HepG2 (cell line): ENCODE results near the gene USP35. TPM values are rescaled to one million over a fixed set of nuclear protein-coding genes. Genes with fewer than 3 reads are reported as not detected.

Source experiments
- ATAC-seq: fragments of 200-7000 bp; cut with Tn5 transposase; 3 replicates; pipeline ENCODE4 v1.9.1; 2020; ENCODE audit warnings: mild to moderate bottlenecking, moderate library complexity
- Bru-seq: library from RNA; stranded (reverse); fragments of 400-500 nt; gene quantifications from one replicate; lab custom pipeline; 2021; lab: Mats Ljungman, UMichigan
- BruChase-seq, 2 experiments: library from RNA; stranded (reverse); fragments of 400-500 nt; gene quantifications; one replicate each; lab custom pipeline; 2021; lab: Mats Ljungman, UMichigan
- BruUV-seq: library from RNA; stranded (reverse); fragments of 400-500 nt; replicated peaks from 2 replicates; lab custom pipeline; 2021; lab: Mats Ljungman, UMichigan
- CTCF ChIA-PET: fragments of 300-600 bp; formaldehyde crosslinking; extraction: SDS; loops from one replicate; lab custom pipeline; 2021; ENCODE audit warnings: low total read pairs, inconsistent platforms, low intra/inter-chr PET ratio; lab: Yijun Ruan, JAX
- POLR2A ChIA-PET: fragments of 350-600 bp; sonication (Branson Sonifier 250); formaldehyde crosslinking; loops from one replicate; lab custom pipeline; 2020; ENCODE audit warnings: antibody characterized with exemption, inconsistent platforms; lab: Yijun Ruan, JAX
- DNase-seq: peaks from one replicate; pipeline ENCODE4 v3.0.0-alpha.2; 2015; ENCODE audit warnings: low spot score
- FAIRE-seq: peaks from 3 replicates; lab custom pipeline; 2011; peaks lifted over from hg19 to GRCh38; lab: Jason Lieb, UNC
- H2AFZ ChIP-seq: one replicate; pipeline ENCODE4 v1.6.1; 2011; ENCODE audit warnings: low read length, inconsistent platforms
- H3K27ac ChIP-seq: fragments of 300-600 bp; 3 replicates; pipeline ENCODE4 v1.8.0; 2011; ENCODE audit warnings: mixed run types, mild to moderate bottlenecking, mixed read lengths, low read length, inconsistent platforms; ENCODE audit not compliant: insufficient read depth; ENCODE audit errors: extremely low read length
- H3K27me3 ChIP-seq, 2 experiments: fragments of 200-600 bp in 1 of 2; 2 replicates in 1 of 2; 3 replicates in 1 of 2; pipeline versions ENCODE4 v1.6.0 to v1.8.0; 2011; ENCODE audit warnings: low read length in 2 of 2, mild to moderate bottlenecking in 2 of 2, moderate library complexity in 2 of 2, inconsistent platforms in 1 of 2; ENCODE audit not compliant: insufficient read depth in 2 of 2, control insufficient read depth in 1 of 2
- H3K36me3 ChIP-seq, 2 experiments: fragments of 200-600 bp in 1 of 2; replicated peaks in 1 of 2; 2 replicates in 1 of 2; 3 replicates in 1 of 2; pipeline versions ENCODE4 v1.5.1 to v1.8.0; 2011; ENCODE audit warnings: low read length in 2 of 2, inconsistent platforms in 1 of 2; ENCODE audit not compliant: insufficient read depth in 2 of 2, control insufficient read depth in 1 of 2
- H3K4me1 ChIP-seq: 2 replicates; pipeline ENCODE4 v1.5.1; 2012; ENCODE audit warnings: low read length, inconsistent platforms; ENCODE audit not compliant: insufficient read depth
- H3K4me2 ChIP-seq: 2 replicates; pipeline ENCODE4 v1.6.0; 2011; ENCODE audit warnings: low read depth, low read length, inconsistent platforms
- H3K4me3 ChIP-seq, 3 experiments: fragments of 200-600 bp in 1 of 3; sonication (generic), shearing (Covaris generic) in 1 of 3; replicated peaks in 1 of 3; 2 replicates each; pipeline ENCODE4 v1.5.1; 2011 to 2016; ENCODE audit warnings: low read length in 3 of 3, inconsistent platforms in 2 of 3, low read depth in 2 of 3, mild to moderate bottlenecking in 2 of 3, control low read depth in 1 of 3, mixed read lengths in 1 of 3; ENCODE audit not compliant: insufficient read depth in 1 of 3
- H3K79me2 ChIP-seq: one replicate; pipeline ENCODE4 v1.6.1; 2011; ENCODE audit warnings: low read length, inconsistent platforms; ENCODE audit not compliant: insufficient read depth
- H3K9ac ChIP-seq: 2 replicates; pipeline ENCODE4 v1.6.0; 2011; ENCODE audit warnings: mild to moderate bottlenecking, low read depth, low read length, inconsistent platforms; ENCODE audit not compliant: insufficient read depth
- H3K9me3 ChIP-seq: 2 replicates; pipeline ENCODE4 v1.5.1; 2012; ENCODE audit warnings: mild to moderate bottlenecking, low read length
- H4K20me1 ChIP-seq: 2 replicates; pipeline ENCODE4 v1.6.0; 2011; ENCODE audit warnings: inconsistent platforms, mild to moderate bottlenecking, low read length, moderate library complexity; ENCODE audit not compliant: insufficient read depth
- HOXA5 ChIP-seq: sonication (generic); formaldehyde crosslinking; IDR thresholded peaks from 2 replicates; pipeline ENCODE4 v1.4.0; 2020; ENCODE audit warnings: missing genetic modification reagents
- NBN ChIP-seq: fragments of 450-650 bp; conservative IDR thresholded peaks from 2 replicates; pipeline ENCODE4 v1.6.1; 2017
- NR2F6 ChIP-seq, 2 experiments: IDR thresholded peaks; 2 replicates each; pipeline ENCODE4 v1.6.1; 2016; ENCODE audit warnings: antibody characterized with exemption in 1 of 2, mild to moderate bottlenecking in 1 of 2
- TBX2 ChIP-seq: sonication (generic); formaldehyde crosslinking; IDR thresholded peaks from 2 replicates; pipeline ENCODE4 v1.5.0; 2020; ENCODE audit warnings: missing genetic modification reagents, mild to moderate bottlenecking, borderline replicate concordance
- WIZ ChIP-seq: sonication (generic); formaldehyde crosslinking; IDR thresholded peaks from 2 replicates; pipeline ENCODE4 v1.5.1; 2020; ENCODE audit warnings: mild to moderate bottlenecking, missing genetic modification reagents
- ZNF326 ChIP-seq: sonication (generic); formaldehyde crosslinking; IDR thresholded peaks from 2 replicates; pipeline ENCODE4 v1.4.0; 2020; ENCODE audit warnings: missing genetic modification reagents, borderline replicate concordance
- ZNF329 ChIP-seq: sonication (generic); formaldehyde crosslinking; IDR thresholded peaks from 2 replicates; pipeline ENCODE4 v1.9.0; 2021; ENCODE audit warnings: low read depth, mild to moderate bottlenecking, missing genetic modification reagents
- ZNF34 ChIP-seq: sonication (generic); formaldehyde crosslinking; IDR thresholded peaks from 2 replicates; pipeline ENCODE4 v1.4.0; 2020; ENCODE audit warnings: mild to moderate bottlenecking, missing genetic modification reagents, borderline replicate concordance
- ZNF670 ChIP-seq: sonication (generic); formaldehyde crosslinking; IDR thresholded peaks from 2 replicates; pipeline ENCODE4 v1.8.0; 2022; ENCODE audit warnings: mild to moderate bottlenecking, missing genetic modification reagents, borderline replicate concordance
- WGBS: methylation state at CpG from one replicate; pipeline ENCODE4 v1.1.6; 2017; ENCODE audit warnings: low lambda C conversion rate; 5-methylcytosine and 5-hydroxymethylcytosine counted together
- in situ Hi-C: cut with HindIII; loops from 2 replicates; pipeline ENCODE4 v1.10.0; 2017; ENCODE audit warnings: low pct_unique_long_range_greater_than_20kb; ENCODE audit not compliant: extremely low pct_ligation_motif_present
- intact Hi-C: fragments of 100-400 bp; cut with micrococcal nuclease; formaldehyde crosslinking; loops from one replicate; pipeline ENCODE4 v1.10.0; 2022; ENCODE audit not compliant: unreplicated experiment
- long read RNA-seq, 2 experiments: library from RNA in 1 of 2; library from polyadenylated mRNA in 1 of 2; stranded (forward) in 1 of 2; unstranded in 1 of 2; transcript quantifications; one replicate each; pipeline ENCODE4 v2.0.0, GENCODE V29; 2019 to 2022
- polyA minus RNA-seq, 3 experiments: library from RNA; depleted of rRNA, polyadenylated mRNA; stranded (reverse); fragments of >200 nt; gene quantifications; 2 replicates each; pipeline ENCODE4 v1.2.3, GENCODE V29; 2011; ENCODE audit warnings: low replicate concordance in 1 of 3
- polyA plus RNA-seq, 8 experiments: library from polyadenylated mRNA; depleted of rRNA in 3 of 8; stranded (reverse) in 7 of 8; unstranded in 1 of 8; fragments of >200 nt; fragmentation: Illumina TruSeq in 4 of 8; extraction: Trizol in 4 of 8; gene quantifications; 2 replicates each; pipeline versions ENCODE4 v1.2.1 to v1.2.3, GENCODE V29; 2011 to 2016; ENCODE audit warnings: low read depth in 4 of 8, missing spikeins in 1 of 8, mixed read lengths in 1 of 8; ENCODE audit not compliant: insufficient read depth in 1 of 8
- total RNA-seq, 5 experiments: library from RNA; depleted of rRNA; stranded (reverse); fragments of >200 nt; fragmentation: Illumina TruSeq; extraction: Trizol; gene quantifications; 2 replicates each; pipeline ENCODE4 v1.2.3, GENCODE V29; 2016; ENCODE audit warnings: low read depth in 1 of 5
- TF ChIP-seq, protein P1 (sequence below): IDR thresholded peaks from 2 replicates; pipeline ENCODE4 v1.6.1; 2016; ENCODE audit warnings: missing biosample characterization, missing genetic modification reagents, low read depth

USP35 gene, protein sequence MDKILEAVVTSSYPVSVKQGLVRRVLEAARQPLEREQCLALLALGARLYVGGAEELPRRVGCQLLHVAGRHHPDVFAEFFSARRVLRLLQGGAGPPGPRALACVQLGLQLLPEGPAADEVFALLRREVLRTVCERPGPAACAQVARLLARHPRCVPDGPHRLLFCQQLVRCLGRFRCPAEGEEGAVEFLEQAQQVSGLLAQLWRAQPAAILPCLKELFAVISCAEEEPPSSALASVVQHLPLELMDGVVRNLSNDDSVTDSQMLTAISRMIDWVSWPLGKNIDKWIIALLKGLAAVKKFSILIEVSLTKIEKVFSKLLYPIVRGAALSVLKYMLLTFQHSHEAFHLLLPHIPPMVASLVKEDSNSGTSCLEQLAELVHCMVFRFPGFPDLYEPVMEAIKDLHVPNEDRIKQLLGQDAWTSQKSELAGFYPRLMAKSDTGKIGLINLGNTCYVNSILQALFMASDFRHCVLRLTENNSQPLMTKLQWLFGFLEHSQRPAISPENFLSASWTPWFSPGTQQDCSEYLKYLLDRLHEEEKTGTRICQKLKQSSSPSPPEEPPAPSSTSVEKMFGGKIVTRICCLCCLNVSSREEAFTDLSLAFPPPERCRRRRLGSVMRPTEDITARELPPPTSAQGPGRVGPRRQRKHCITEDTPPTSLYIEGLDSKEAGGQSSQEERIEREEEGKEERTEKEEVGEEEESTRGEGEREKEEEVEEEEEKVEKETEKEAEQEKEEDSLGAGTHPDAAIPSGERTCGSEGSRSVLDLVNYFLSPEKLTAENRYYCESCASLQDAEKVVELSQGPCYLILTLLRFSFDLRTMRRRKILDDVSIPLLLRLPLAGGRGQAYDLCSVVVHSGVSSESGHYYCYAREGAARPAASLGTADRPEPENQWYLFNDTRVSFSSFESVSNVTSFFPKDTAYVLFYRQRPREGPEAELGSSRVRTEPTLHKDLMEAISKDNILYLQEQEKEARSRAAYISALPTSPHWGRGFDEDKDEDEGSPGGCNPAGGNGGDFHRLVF
- total RNA-seq (2016; rRNA removed; fragmentation: Illumina TruSeq; extraction: Trizol): 1.8 and 4.6 TPM in 2 replicates
- 0.71 and 0.88 TPM in 2 replicates for total RNA-seq (2016; cell fraction: cytosol; rRNA removed; fragmentation: Illumina TruSeq; extraction: Trizol; ENCODE audit: low read depth)
- total RNA-seq (2016; cell fraction: insoluble cytoplasmic fraction; rRNA removed; fragmentation: Illumina TruSeq; extraction: Trizol): 1.7 and 4.5 TPM in 2 replicates
- total RNA-seq (2016; cell fraction: membrane; rRNA removed; fragmentation: Illumina TruSeq; extraction: Trizol): 0.93 and 1.1 TPM in 2 replicates
- 5.7 and 7.4 TPM in 2 replicates for total RNA-seq (2016; cell fraction: nucleus; rRNA removed; fragmentation: Illumina TruSeq; extraction: Trizol)
- 7.7 and 11.1 TPM in 2 replicates for polyA plus RNA-seq (2011; rRNA removed)
- polyA plus RNA-seq (2011; cell fraction: cytosol; rRNA removed): 4.0 and 5.2 TPM in 2 replicates
- 56.5 and 58.1 TPM in 2 replicates for polyA plus RNA-seq (2011; cell fraction: nucleus; rRNA removed)
- polyA plus RNA-seq (2012): 4.1 and 5.5 TPM in 2 replicates
- polyA plus RNA-seq (2016; cell fraction: cytosol; fragmentation: Illumina TruSeq; extraction: Trizol; ENCODE audit: low read depth): 0.20 and 0.27 TPM in 2 replicates
- polyA plus RNA-seq (2016; cell fraction: insoluble cytoplasmic fraction; fragmentation: Illumina TruSeq; extraction: Trizol; ENCODE audit: low read depth): 1.4 and 2.7 TPM in 2 replicates
- polyA plus RNA-seq (2016; cell fraction: membrane; fragmentation: Illumina TruSeq; extraction: Trizol; ENCODE audit: low read depth): 0.61 and 0.63 TPM in 2 replicates
- 10.1 and 12.3 TPM in 2 replicates for polyA plus RNA-seq (2016; cell fraction: nucleus; fragmentation: Illumina TruSeq; extraction: Trizol; ENCODE audit: insufficient read depth, low read depth)
- 5.1 and 12.7 TPM in 2 replicates for polyA minus RNA-seq (2011; rRNA and poly(A)+ RNA removed; ENCODE audit: low replicate concordance)
- polyA minus RNA-seq (2011; cell fraction: cytosol; rRNA and poly(A)+ RNA removed): 2.4 and 3.2 TPM in 2 replicates
- polyA minus RNA-seq (2011; cell fraction: nucleus; rRNA and poly(A)+ RNA removed): 17.3 and 18.0 TPM in 2 replicates
- percentile 55 among the genes with signal in this experiment for Bru-seq, nascent RNA
- BruChase-seq, experiment 1, labeled RNA remaining after a 6-hour chase: percentile 61 among the genes with signal in this experiment
- percentile 61 among the genes with signal in this experiment for BruChase-seq, experiment 2, labeled RNA remaining after a 2-hour chase
- long read RNA-seq, experiment 1: 0 reads
- long read RNA-seq, experiment 2, partial matches to known transcripts: 2 of 9 reads
- long read RNA-seq, experiment 2, other reads (novel, unspliced or antisense): 7 of 9 reads

DNA sequence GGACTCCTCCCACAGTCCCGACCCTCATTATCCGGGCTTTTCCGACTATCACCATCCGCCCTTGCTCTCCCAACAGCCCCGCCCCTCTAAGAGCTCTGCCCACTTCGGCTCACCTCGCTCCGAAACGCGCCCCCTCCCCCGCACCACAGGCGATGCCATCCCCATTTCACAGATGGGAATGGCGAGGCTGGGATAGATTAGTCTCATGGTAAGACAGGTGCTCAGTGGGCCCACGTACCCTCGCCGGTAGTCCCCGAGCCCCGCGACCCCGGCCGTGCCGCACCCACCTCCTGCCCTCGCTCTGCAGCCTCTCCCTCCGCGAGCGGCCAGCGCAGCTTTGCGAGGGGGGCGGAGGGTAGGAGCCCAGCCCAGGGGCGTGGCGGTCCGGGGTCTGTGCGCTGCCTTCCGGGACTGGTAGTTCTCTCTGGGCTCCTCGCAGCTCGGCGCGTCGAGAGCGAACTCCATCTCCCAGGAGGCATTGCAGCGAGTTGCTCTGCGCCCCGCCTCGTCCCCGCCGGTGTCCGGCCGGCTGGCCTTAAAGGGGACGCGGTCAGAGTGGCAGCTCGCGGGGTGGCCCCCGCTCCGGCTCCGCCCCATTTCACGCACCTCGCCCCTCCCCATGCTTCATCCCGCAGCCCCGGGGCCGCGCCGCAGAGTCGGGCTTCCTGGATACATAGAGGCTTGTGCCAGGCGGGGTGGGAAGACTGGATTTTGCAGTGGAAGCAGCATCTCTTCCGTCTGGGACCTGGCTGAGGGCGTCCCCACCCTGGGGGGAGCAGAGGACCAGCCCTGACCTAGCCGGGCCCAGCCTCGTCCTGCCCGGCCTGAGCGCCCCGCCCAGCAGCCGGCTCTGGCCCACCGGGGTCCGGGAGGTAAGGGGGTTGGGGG lies at the start of gene USP35, which contains the start of gene KCTD21:
Gene USP35 (plus strand): TSS at position 634 of the 888 bp plus-strand sequence. CDS start 7,327 bp downstream, outside the sequence.
Gene KCTD21 (minus strand): TSS at position 341 of the 888 bp plus-strand sequence. CDS start 14,072 bp downstream, outside the sequence.
- Histone ChIP-seq H3K27me3 (no peaks in the 10 kb centered on the region; a peak in 1 of 5 replicates), H3K4me2 (peak within 1 kb of the TSS; percentile 88), H3K4me1 (peaks cover 78% of the 10 kb centered on the region), H3K4me3 (peak within 1 kb of the TSS; percentile 78 to 96 (median 86)), H2AFZ (no peak within 1 kb of the TSS), H3K79me2 (peaks cover 13% of the 10 kb centered on the region), H3K36me3 (no peaks in the 10 kb centered on the region), H4K20me1 (no peaks in the 10 kb centered on the region), H3K27ac (peak within 1 kb of the TSS; percentile 47), H3K9ac (peak within 1 kb of the TSS; percentile 66), H3K9me3 (no peaks in the 10 kb centered on the region)
- ChIA-PET POLR2A (interaction anchor here (0.7 to 3.9 kb wide), 16 partner anchors 9 to 386 kb away, joined by 3 to 37 read pairs (median 5); partner anchors contain the start of genes ALG8, INTS4, NARS2 and NDUFC2), CTCF (no interaction called here)
- WGBS: under 1% methylated on average over 31 of the region's 74 CpGs
- intact Hi-C loops (loop anchor here (2.0 to 5.0 kb wide), 2 partner anchors 14 to 111 kb away; partner anchors contain the start of gene NDUFC2), in situ Hi-C loops (loop anchor here (5.0 kb wide), 1 partner anchor 46 kb away; no protein-coding TSS in a partner anchor)
- peak; percentile 93 for ATAC-seq
- BruUV-seq: no TSS peak
- DNase-seq: peak; percentile 92
- peak; percentile 40 for FAIRE-seq
- TF ChIP-seq ZNF329 (CRISPR knock-in tag) (0 out of 2 replicates have a peak, but pooled peaks have one; percentile 80), ZNF326 (CRISPR knock-in tag) (no peak), HOXA5 (CRISPR knock-in tag) (0 out of 2 replicates have a peak, but pooled peaks have one; percentile 19), TBX2 (CRISPR knock-in tag) (peak; percentile 71), NR2F6 (IDR thresholded peaks at IDR 0.05) (no peak), NR2F6 (CRISPR knock-in tag; IDR thresholded peaks at IDR 0.05) (peak; percentile 48), ZNF34 (CRISPR knock-in tag) (0 out of 2 replicates have a peak, but pooled peaks have one; percentile 71), NBN (no peak), ZNF670 (CRISPR knock-in tag) (peak; percentile 90), WIZ (CRISPR knock-in tag) (peak; percentile 55; the same call in 1 of the 2 replicates)
- TF ChIP-seq, protein P1, sequence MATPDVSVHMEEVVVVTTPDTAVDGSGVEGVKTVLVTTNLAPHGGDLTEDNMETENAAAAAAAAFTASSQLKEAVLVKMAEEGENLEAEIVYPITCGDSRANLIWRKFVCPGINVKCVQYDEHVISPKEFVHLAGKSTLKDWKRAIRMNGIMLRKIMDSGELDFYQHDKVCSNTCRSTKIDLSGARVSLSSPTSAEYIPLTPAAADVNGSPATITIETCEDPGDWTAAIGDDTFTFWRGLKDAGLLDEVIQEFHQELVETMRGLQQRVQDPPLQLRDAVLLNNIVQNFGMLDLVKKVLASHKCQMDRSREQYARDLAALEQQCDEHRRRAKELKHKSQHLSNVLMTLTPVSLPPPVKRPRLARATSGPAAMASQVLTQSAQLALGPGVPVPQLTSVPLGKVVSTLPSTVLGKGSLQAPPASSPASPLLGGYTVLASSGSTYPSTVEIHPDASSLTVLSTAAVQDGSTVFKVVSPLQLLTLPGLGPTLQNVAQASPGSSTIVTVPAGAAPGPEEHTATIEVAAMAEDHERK (CRISPR knock-in tag): 0 out of 2 replicates have a peak, but pooled peaks have one; percentile 23
